Activated B cell treated with CpG ODN at 0.5 μM for 24 hours (primary cell): Measurements from ENCODE around the gene CCND3. TPM values are rescaled to one million over a fixed set of nuclear protein-coding genes. Genes with fewer than 3 reads are reported as not detected.

Experiments used
- ATAC-seq: fragments of 200-7000 bp; cut with Tn5 transposase; one replicate; pipeline ENCODE4 v1.10.0; 2021; ENCODE audit warnings: low read depth, mild to moderate bottlenecking, moderate library complexity
- CTCF ChIA-PET: fragments of 350-600 bp; sonication (Branson Sonifier 250); formaldehyde crosslinking; loops from one replicate; lab custom pipeline; 2021; ENCODE audit warnings: antibody characterized with exemption; lab: Charles Lee
- POLR2A ChIA-PET: fragments of 350-600 bp; sonication (Branson Sonifier 250); formaldehyde crosslinking; loops from one replicate; lab custom pipeline; 2021; ENCODE audit warnings: antibody characterized with exemption; lab: Charles Lee
- DNase-seq: peaks from one replicate; pipeline ENCODE4 v3.0.0; 2022
- H3K27ac Mint-ChIP-seq: one replicate; pipeline ENCODE4 v1.8.0; 2020; ENCODE audit warnings: mixed read lengths
- H3K27me3 Mint-ChIP-seq: one replicate; pipeline ENCODE4 v1.8.0; 2021; ENCODE audit warnings: mixed read lengths
- H3K36me3 Mint-ChIP-seq: one replicate; pipeline ENCODE4 v1.8.0; 2021; ENCODE audit warnings: low read depth, mixed read lengths
- H3K4me1 Mint-ChIP-seq: one replicate; pipeline ENCODE4 v1.8.0; 2021; ENCODE audit warnings: mixed read lengths
- H3K4me3 Mint-ChIP-seq: one replicate; pipeline ENCODE4 v1.8.0; 2020; ENCODE audit warnings: mild to moderate bottlenecking, mixed read lengths
- H3K9me3 Mint-ChIP-seq: one replicate; pipeline ENCODE4 v1.8.0; 2020; ENCODE audit warnings: mixed read lengths
- CTCF ChIP-seq: fragments of 200-600 bp; IDR thresholded peaks from one replicate; pipeline ENCODE4 v1.8.0; 2022; ENCODE audit warnings: antibody characterized with exemption, mild to moderate bottlenecking
- intact Hi-C: fragments of 100-400 bp; cut with micrococcal nuclease; formaldehyde crosslinking; loops from one replicate; pipeline ENCODE4 v1.15.1; 2024
- total RNA-seq: library from RNA; stranded (reverse); gene quantifications from 2 replicates; pipeline ENCODE4 v1.2.3, GENCODE V29; 2022

The CCND3 gene
- total RNA-seq, 1 donor from 2014 or later: 75.2 TPM

GRCh38 chr6:41967312-41968287 lies 26.0 kb upstream of the CCND3 start:
- no peak for TF ChIP-seq CTCF

GRCh38 chr6:41966961-41967311 lies 25.3 kb upstream of the CCND3 start:
- Mint-ChIP-seq H3K4me1 (peaks cover 25% of the 10 kb centered on the region), H3K36me3 (peaks cover 26% of the 10 kb centered on the region), H3K4me3 (no peak overlapping the region), H3K27me3 (no peaks in the 10 kb centered on the region), H3K27ac (no peak overlapping the region), H3K9me3 (no peaks in the 10 kb centered on the region)
- DNase-seq (no peak), ATAC-seq (no peak)
- POLR2A ChIA-PET: interaction anchor here (1.6 kb wide), 1 partner anchor 11 kb away, joined by 9 read pairs; no protein-coding TSS in a partner anchor
- TF ChIP-seq CTCF: no peak
- CTCF ChIA-PET: interaction anchor here (1.0 to 1.5 kb wide), 2 partner anchors 20 to 137 kb away, joined by 3 read pairs; no protein-coding TSS in a partner anchor
- intact Hi-C loops: no loop called here

More at GRCh38 chr6:41967312-41968287, 26.0 kb upstream of the CCND3 start:
- no peaks in the 10 kb centered on the region for H3K27me3 Mint-ChIP-seq
- peaks cover 30% of the 10 kb centered on the region for H3K4me1 Mint-ChIP-seq
- H3K9me3 Mint-ChIP-seq: no peaks in the 10 kb centered on the region
- DNase-seq (no peak), ATAC-seq (no peak)
- intact Hi-C loops: no loop called here
- CTCF ChIA-PET: interaction anchor here (1.0 to 1.4 kb wide), 3 partner anchors 9 to 136 kb away, joined by 3 to 4 read pairs (median 3); no protein-coding TSS in a partner anchor
- POLR2A ChIA-PET: interaction anchor here (1.6 kb wide), 1 partner anchor 10 kb away, joined by 9 read pairs; no protein-coding TSS in a partner anchor
- peaks cover 29% of the 10 kb centered on the region for H3K36me3 Mint-ChIP-seq
- peak overlapping the region; percentile 60 for H3K27ac Mint-ChIP-seq
- H3K4me3 Mint-ChIP-seq: no peak overlapping the region

- ChIA-PET POLR2A (interaction anchor here (0.6 to 1.2 kb wide), 2 partner anchors 72 to 85 kb away, joined by 3 to 10 read pairs; no protein-coding TSS in a partner anchor), CTCF (interaction anchor here (1.5 kb wide), 1 partner anchor 21 kb away, joined by 3 read pairs; no protein-coding TSS in a partner anchor)
- DNase-seq: no peak
- Mint-ChIP-seq H3K36me3 (peaks cover 32% of the 10 kb centered on the region), H3K27me3 (no peaks in the 10 kb centered on the region), H3K27ac (no peak overlapping the region), H3K9me3 (no peaks in the 10 kb centered on the region), H3K4me3 (no peak overlapping the region), H3K4me1 (peaks cover 30% of the 10 kb centered on the region)
- no peak for TF ChIP-seq CTCF
- no peak for ATAC-seq
- intact Hi-C loops: no loop called here
These were observed 24.8 kb upstream of the CCND3 start for GRCh38 chr6:41966214-41966920.

GRCh38 chr6:41965429-41966213 lies 24.0 kb upstream of the CCND3 start:
- TF ChIP-seq CTCF: no peak
- Mint-ChIP-seq H3K4me1 (peaks cover 27% of the 10 kb centered on the region), H3K4me3 (no peak overlapping the region), H3K9me3 (no peaks in the 10 kb centered on the region), H3K27ac (no peak overlapping the region), H3K36me3 (peaks cover 34% of the 10 kb centered on the region), H3K27me3 (no peaks in the 10 kb centered on the region)
- DNase-seq (no peak), ATAC-seq (no peak)
- POLR2A ChIA-PET: interaction anchor here (0.6 to 1.2 kb wide), 2 partner anchors 71 to 85 kb away, joined by 3 to 10 read pairs; no protein-coding TSS in a partner anchor
- CTCF ChIA-PET: interaction anchor here (1.5 kb wide), 1 partner anchor 21 kb away, joined by 3 read pairs; no protein-coding TSS in a partner anchor
- intact Hi-C loops: no loop called here
